DND-41 (cell line): ENCODE data around the gene LRP4.

Experiments used
- ATAC-seq: fragments of 200-7000 bp; cut with Tn5 transposase; 3 replicates; pipeline ENCODE4 v1.9.1; 2021; ENCODE audit warnings: low read depth; ENCODE audit not compliant: insufficient read depth
- DNase-seq: peaks from one replicate; pipeline ENCODE4 v3.0.0-alpha.2; 2020
- H2AFZ ChIP-seq: 2 replicates; pipeline ENCODE4 v1.6.0; 2012; ENCODE audit warnings: low read depth, low read length
- H3K27ac ChIP-seq: 2 replicates; pipeline ENCODE4 v1.5.1; 2012; ENCODE audit warnings: low read length, inconsistent platforms
- H3K27me3 ChIP-seq: fragments of 200-600 bp; sonication (generic); 2 replicates; pipeline ENCODE4 v1.6.0; 2012; ENCODE audit warnings: low read length, mild to moderate bottlenecking, inconsistent platforms; ENCODE audit not compliant: insufficient read depth, poor library complexity
- H3K36me3 ChIP-seq: 2 replicates; pipeline ENCODE4 v1.5.1; 2012; ENCODE audit warnings: low read length, inconsistent platforms; ENCODE audit not compliant: insufficient read depth
- H3K4me1 ChIP-seq: 2 replicates; pipeline ENCODE4 v1.5.1; 2012; ENCODE audit warnings: mild to moderate bottlenecking, low read length; ENCODE audit not compliant: insufficient read depth
- H3K4me2 ChIP-seq: 2 replicates; pipeline ENCODE4 v1.6.0; 2012; ENCODE audit warnings: mild to moderate bottlenecking, moderate library complexity, low read length, inconsistent platforms; ENCODE audit not compliant: insufficient read depth
- H3K4me3 ChIP-seq, 2 experiments: fragments of 200-600 bp in 1 of 2; shearing (Covaris generic) in 1 of 2; 2 replicates each; pipeline ENCODE4 v1.5.1; 2012 to 2016; ENCODE audit warnings: inconsistent platforms in 2 of 2, low read length in 2 of 2, mild to moderate bottlenecking in 2 of 2, low read depth in 1 of 2, moderate library complexity in 1 of 2
- H3K79me2 ChIP-seq: 2 replicates; pipeline ENCODE4 v1.6.0; 2012; ENCODE audit warnings: low read length, inconsistent platforms; ENCODE audit not compliant: insufficient read depth
- H3K9ac ChIP-seq: 2 replicates; pipeline ENCODE4 v1.6.0; 2012; ENCODE audit warnings: low read depth, mild to moderate bottlenecking, inconsistent platforms, low read length, moderate library complexity
- H3K9me3 ChIP-seq: 2 replicates; pipeline ENCODE4 v1.5.1; 2012; ENCODE audit warnings: low read length, moderate library complexity, mild to moderate bottlenecking, inconsistent platforms; ENCODE audit not compliant: insufficient read depth, severe bottlenecking
- H4K20me1 ChIP-seq: 2 replicates; pipeline ENCODE4 v1.6.0; 2012; ENCODE audit warnings: low read length; ENCODE audit not compliant: insufficient read depth
- EZH2 ChIP-seq: IDR thresholded peaks from 3 replicates; pipeline ENCODE4 v1.6.1; 2012; ENCODE audit warnings: borderline replicate concordance, low read depth, mild to moderate bottlenecking, moderate library complexity, low read length, inconsistent platforms; ENCODE audit not compliant: severe bottlenecking
- TF ChIP-seq, protein P1 (sequence below): IDR thresholded peaks from 2 replicates; pipeline ENCODE4 v1.5.1; 2012; ENCODE audit warnings: borderline replicate concordance, low read length, moderate library complexity, mild to moderate bottlenecking; ENCODE audit not compliant: poor library complexity, severe bottlenecking; ENCODE audit errors: extremely low read depth

Gene LRP4

DNA sequence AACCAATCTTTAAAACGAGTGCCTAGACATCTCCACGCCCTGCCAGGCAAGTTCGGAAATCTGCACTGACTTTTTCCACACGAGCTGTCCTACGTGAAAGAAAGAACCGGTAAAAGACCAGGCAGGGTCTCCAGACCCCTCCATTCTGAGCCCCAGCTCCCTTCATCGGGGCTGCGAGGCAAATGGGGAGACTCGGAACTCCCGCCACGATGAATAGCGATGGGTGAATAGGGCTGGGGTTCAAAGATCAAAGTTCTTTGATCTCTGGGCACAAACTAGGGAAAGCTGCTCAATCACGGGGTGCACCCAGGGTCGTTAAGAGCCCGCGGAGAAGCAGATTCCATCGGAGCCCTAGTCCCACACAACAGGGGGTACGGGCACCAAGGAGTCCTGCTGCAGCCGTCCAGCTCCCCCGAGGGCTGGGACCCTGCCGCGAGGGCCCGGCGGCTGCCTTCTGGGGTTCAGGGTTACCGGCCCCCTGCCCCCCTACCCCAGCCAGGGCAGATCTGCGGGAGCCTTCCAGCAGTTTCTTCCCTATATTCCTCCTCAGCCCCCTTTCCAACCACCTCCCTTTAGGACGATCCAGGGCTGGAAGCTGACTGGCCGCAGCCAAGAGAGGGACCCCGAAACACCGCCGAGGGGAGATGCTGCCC lies 1.1 kb downstream of the LRP4 start:
- peak overlapping the region in 1 of 2 experiments; percentile 57; a peak in 2 of 4 replicates for H3K4me3 ChIP-seq
- no peak overlapping the region for H2AFZ ChIP-seq
- H3K27ac ChIP-seq = no peak overlapping the region
- no peak for ATAC-seq
- TF ChIP-seq, protein P1, sequence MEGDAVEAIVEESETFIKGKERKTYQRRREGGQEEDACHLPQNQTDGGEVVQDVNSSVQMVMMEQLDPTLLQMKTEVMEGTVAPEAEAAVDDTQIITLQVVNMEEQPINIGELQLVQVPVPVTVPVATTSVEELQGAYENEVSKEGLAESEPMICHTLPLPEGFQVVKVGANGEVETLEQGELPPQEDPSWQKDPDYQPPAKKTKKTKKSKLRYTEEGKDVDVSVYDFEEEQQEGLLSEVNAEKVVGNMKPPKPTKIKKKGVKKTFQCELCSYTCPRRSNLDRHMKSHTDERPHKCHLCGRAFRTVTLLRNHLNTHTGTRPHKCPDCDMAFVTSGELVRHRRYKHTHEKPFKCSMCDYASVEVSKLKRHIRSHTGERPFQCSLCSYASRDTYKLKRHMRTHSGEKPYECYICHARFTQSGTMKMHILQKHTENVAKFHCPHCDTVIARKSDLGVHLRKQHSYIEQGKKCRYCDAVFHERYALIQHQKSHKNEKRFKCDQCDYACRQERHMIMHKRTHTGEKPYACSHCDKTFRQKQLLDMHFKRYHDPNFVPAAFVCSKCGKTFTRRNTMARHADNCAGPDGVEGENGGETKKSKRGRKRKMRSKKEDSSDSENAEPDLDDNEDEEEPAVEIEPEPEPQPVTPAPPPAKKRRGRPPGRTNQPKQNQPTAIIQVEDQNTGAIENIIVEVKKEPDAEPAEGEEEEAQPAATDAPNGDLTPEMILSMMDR = no peak
- TF ChIP-seq EZH2 = no peak
- H3K4me1 ChIP-seq = peaks cover 35% of the 10 kb centered on the region
- DNase-seq = no peak
- peak overlapping the region; percentile 89 for H3K4me2 ChIP-seq
- H3K9ac ChIP-seq = no peak overlapping the region
- no peaks in the 10 kb centered on the region for H3K36me3 ChIP-seq
- peaks cover 10% of the 10 kb centered on the region; the same call in 1 of the 2 replicates for H4K20me1 ChIP-seq
- no peaks in the 10 kb centered on the region for H3K79me2 ChIP-seq
- peaks cover 61% of the 10 kb centered on the region for H3K27me3 ChIP-seq
- no peaks in the 10 kb centered on the region for H3K9me3 ChIP-seq

DNA sequence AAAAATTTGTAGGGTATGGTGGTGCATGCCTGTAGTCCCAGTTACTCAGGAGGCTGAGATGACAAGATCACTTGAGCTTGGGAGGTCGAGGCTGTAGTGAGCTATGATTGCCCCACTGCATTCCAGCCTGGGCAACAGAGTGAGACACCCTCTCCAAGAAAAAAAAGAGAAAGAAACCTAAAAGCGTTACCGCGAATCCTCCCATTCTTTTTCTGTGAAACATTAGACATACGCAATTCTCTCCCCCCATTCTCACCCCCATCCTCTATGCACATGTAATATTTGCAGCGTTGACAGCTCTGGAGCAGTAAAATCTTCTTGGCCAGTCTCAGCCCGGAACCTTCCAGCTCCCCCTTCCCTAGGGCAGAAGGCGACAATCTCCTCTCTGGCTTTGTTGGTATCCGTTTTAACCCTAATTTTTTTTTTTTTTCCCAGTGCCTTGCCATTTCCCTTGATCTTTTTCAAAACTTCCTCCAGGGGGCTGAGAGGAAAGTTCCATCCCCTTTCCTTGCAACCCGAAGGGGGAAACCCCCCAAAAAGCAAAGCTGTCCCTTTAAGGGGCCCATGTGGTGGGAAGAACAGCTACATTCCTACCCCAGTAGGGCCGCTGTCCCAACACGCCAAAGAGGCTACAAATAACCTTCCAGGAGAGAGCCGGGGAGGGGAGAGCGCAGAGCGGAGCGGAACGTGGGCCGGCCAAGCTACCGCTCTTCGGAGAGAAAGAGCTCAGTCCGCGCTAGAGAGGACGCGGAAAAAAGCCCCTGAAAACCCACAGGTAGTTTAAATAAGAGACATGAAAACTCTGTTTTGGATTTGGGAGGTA lies 1.9 kb downstream of the LRP4 start:
- Histone ChIP-seq H3K27ac (no peak overlapping the region), H3K9me3 (no peaks in the 10 kb centered on the region), H3K9ac (no peak overlapping the region), H3K79me2 (no peaks in the 10 kb centered on the region), H3K4me1 (peaks cover 37% of the 10 kb centered on the region), H4K20me1 (peaks cover 10% of the 10 kb centered on the region; the same call in 1 of the 2 replicates), H3K4me2 (no peak overlapping the region), H2AFZ (no peak overlapping the region), H3K27me3 (peaks cover 61% of the 10 kb centered on the region), H3K4me3 (no peak overlapping the region), H3K36me3 (no peaks in the 10 kb centered on the region)
- ATAC-seq (no peak), DNase-seq (no peak)
- peak; percentile 5 for TF ChIP-seq EZH2
- TF ChIP-seq, protein P1 = no peak

DNA sequence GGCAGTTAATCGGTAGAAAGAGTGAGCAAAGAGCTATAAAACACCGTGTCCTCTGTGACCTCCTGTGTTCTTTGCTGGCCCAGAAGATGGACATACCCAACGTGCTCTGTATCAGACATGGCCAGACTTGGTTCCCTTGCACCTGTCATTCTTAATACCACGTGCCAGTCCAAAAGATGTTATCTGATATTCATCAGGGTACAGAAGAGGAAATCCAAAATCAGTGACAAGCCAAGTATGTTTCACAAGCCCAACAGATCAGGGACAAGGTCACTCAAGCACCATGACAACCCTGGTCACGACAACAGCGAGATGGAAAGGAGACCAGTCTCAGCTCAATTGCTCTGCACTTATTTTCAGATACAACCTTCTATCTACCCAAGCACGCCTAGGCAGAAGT lies 3.4 kb downstream of the LRP4 start:
- Histone ChIP-seq H3K27ac (no peak overlapping the region), H4K20me1 (peaks cover 10% of the 10 kb centered on the region; the same call in 1 of the 2 replicates), H2AFZ (no peak overlapping the region), H3K4me3 (no peak overlapping the region), H3K36me3 (no peaks in the 10 kb centered on the region), H3K4me2 (no peak overlapping the region), H3K9me3 (no peaks in the 10 kb centered on the region), H3K79me2 (no peaks in the 10 kb centered on the region), H3K9ac (no peak overlapping the region), H3K27me3 (peaks cover 61% of the 10 kb centered on the region), H3K4me1 (peaks cover 37% of the 10 kb centered on the region)
- no peak for DNase-seq
- no peak for ATAC-seq
- TF ChIP-seq EZH2 = no peak
- TF ChIP-seq, protein P1 = no peak
